ENCODE measurements around the gene LIPE. TPM values are rescaled to one million over a fixed set of nuclear protein-coding genes. Genes with fewer than 3 reads are reported as not detected.

The LIPE gene
- total RNA-seq, 1 experiment from 2014 or later, result 10.2 TPM

DNA sequence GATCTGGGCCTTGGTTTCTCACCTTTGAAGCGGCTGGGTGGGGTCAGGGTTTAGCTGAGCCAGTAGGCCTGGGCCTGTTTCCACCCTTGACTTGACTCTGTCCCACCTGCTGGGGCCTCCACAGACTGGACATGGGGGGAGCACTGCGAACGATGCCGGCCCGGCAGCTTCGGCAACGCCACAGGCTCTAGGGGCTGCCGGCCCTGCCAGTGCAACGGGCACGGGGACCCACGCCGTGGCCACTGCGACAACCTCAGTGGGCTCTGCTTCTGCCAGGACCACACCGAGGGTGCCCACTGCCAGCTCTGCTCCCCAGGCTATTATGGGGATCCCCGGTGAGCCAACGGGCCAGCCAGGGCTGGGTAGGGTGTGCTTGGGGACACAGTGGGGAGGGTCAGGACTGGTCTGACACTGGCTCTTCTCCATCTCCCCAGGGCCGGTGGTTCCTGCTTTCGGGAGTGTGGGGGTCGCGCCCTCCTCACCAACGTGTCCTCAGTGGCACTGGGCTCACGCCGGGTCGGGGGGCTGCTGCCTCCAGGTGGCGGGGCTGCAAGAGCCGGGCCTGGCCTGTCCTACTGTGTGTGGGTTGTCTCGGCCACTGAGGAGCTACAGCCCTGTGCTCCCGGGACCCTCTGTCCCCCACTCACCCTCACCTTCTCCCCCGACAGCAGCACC is 73.7 kb downstream of the LIPE start:
- Mint-ChIP-seq H3K4me1 (no peaks in the 10 kb centered on the region), H3K27me3 (ENCODE audit: low read depth) (no peaks in the 10 kb centered on the region), H3K36me3 (peaks cover 14% of the 10 kb centered on the region; the same call in 1 of the 2 replicates), H3K9me3 (no peaks in the 10 kb centered on the region), H3K4me3 (no peak overlapping the region), H3K27ac (no peak overlapping the region)
- ATAC-seq (no peak), DNase-seq (ENCODE audit: low spot score) (no peak)
- POLR2A ChIA-PET, result interaction anchor here (0.6 kb wide), 1 partner anchor 33 kb away, joined by 3 read pairs; no protein-coding TSS in a partner anchor
- CTCF ChIA-PET, result interaction anchor here (0.8 kb wide), 1 partner anchor 47 kb away, joined by 3 read pairs; no protein-coding TSS in a partner anchor
- TF ChIP-seq, protein P1, sequence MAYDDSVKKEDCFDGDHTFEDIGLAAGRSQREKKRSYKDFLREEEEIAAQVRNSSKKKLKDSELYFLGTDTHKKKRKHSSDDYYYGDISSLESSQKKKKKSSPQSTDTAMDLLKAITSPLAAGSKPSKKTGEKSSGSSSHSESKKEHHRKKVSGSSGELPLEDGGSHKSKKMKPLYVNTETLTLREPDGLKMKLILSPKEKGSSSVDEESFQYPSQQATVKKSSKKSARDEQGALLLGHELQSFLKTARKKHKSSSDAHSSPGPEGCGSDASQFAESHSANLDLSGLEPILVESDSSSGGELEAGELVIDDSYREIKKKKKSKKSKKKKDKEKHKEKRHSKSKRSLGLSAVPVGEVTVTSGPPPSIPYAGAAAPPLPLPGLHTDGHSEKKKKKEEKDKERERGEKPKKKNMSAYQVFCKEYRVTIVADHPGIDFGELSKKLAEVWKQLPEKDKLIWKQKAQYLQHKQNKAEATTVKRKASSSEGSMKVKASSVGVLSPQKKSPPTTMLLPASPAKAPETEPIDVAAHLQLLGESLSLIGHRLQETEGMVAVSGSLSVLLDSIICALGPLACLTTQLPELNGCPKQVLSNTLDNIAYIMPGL (CRISPR knock-in tag; IDR thresholded peaks at IDR 0.05), result no peak
- TF ChIP-seq OVOL2 (CRISPR knock-in tag; IDR thresholded peaks at IDR 0.05; ENCODE audit: borderline replicate concordance), result no peak
- TF ChIP-seq, protein P2, sequence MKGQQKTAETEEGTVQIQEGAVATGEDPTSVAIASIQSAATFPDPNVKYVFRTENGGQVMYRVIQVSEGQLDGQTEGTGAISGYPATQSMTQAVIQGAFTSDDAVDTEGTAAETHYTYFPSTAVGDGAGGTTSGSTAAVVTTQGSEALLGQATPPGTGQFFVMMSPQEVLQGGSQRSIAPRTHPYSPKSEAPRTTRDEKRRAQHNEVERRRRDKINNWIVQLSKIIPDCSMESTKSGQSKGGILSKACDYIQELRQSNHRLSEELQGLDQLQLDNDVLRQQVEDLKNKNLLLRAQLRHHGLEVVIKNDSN (CRISPR knock-in tag; IDR thresholded peaks at IDR 0.05), result no peak
- TF ChIP-seq, protein P3, sequence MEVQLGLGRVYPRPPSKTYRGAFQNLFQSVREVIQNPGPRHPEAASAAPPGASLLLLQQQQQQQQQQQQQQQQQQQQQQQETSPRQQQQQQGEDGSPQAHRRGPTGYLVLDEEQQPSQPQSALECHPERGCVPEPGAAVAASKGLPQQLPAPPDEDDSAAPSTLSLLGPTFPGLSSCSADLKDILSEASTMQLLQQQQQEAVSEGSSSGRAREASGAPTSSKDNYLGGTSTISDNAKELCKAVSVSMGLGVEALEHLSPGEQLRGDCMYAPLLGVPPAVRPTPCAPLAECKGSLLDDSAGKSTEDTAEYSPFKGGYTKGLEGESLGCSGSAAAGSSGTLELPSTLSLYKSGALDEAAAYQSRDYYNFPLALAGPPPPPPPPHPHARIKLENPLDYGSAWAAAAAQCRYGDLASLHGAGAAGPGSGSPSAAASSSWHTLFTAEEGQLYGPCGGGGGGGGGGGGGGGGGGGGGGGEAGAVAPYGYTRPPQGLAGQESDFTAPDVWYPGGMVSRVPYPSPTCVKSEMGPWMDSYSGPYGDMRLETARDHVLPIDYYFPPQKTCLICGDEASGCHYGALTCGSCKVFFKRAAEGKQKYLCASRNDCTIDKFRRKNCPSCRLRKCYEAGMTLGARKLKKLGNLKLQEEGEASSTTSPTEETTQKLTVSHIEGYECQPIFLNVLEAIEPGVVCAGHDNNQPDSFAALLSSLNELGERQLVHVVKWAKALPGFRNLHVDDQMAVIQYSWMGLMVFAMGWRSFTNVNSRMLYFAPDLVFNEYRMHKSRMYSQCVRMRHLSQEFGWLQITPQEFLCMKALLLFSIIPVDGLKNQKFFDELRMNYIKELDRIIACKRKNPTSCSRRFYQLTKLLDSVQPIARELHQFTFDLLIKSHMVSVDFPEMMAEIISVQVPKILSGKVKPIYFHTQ (CRISPR knock-in tag; IDR thresholded peaks at IDR 0.05), result no peak
- no peak for TF ChIP-seq ETV6 (CRISPR knock-in tag; IDR thresholded peaks at IDR 0.05)
- TF ChIP-seq FOXK1 (CRISPR knock-in tag; IDR thresholded peaks at IDR 0.05), result no peak
- no peak for TF ChIP-seq TCF7 (CRISPR knock-in tag; IDR thresholded peaks at IDR 0.05; ENCODE audit: low read depth)
- TF ChIP-seq, protein P4, sequence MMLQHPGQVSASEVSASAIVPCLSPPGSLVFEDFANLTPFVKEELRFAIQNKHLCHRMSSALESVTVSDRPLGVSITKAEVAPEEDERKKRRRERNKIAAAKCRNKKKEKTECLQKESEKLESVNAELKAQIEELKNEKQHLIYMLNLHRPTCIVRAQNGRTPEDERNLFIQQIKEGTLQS (CRISPR knock-in tag; conservative IDR thresholded peaks at IDR 0.05), result no peak
- TF ChIP-seq NR1H2 (CRISPR knock-in tag; IDR thresholded peaks at IDR 0.05), result no peak
- TF ChIP-seq NFATC4 (CRISPR knock-in tag; IDR thresholded peaks at IDR 0.05), result no peak
- no peak for TF ChIP-seq RELA (CRISPR knock-in tag; IDR thresholded peaks at IDR 0.05; ENCODE audit: borderline replicate concordance)
- no peak for TF ChIP-seq TP53 (CRISPR knock-in tag; IDR thresholded peaks at IDR 0.05)
- TF ChIP-seq, protein P5, sequence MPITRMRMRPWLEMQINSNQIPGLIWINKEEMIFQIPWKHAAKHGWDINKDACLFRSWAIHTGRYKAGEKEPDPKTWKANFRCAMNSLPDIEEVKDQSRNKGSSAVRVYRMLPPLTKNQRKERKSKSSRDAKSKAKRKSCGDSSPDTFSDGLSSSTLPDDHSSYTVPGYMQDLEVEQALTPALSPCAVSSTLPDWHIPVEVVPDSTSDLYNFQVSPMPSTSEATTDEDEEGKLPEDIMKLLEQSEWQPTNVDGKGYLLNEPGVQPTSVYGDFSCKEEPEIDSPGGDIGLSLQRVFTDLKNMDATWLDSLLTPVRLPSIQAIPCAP (CRISPR knock-in tag; IDR thresholded peaks at IDR 0.05), result no peak
- no peak for TF ChIP-seq SOX15 (CRISPR knock-in tag; IDR thresholded peaks at IDR 0.05)

DNA sequence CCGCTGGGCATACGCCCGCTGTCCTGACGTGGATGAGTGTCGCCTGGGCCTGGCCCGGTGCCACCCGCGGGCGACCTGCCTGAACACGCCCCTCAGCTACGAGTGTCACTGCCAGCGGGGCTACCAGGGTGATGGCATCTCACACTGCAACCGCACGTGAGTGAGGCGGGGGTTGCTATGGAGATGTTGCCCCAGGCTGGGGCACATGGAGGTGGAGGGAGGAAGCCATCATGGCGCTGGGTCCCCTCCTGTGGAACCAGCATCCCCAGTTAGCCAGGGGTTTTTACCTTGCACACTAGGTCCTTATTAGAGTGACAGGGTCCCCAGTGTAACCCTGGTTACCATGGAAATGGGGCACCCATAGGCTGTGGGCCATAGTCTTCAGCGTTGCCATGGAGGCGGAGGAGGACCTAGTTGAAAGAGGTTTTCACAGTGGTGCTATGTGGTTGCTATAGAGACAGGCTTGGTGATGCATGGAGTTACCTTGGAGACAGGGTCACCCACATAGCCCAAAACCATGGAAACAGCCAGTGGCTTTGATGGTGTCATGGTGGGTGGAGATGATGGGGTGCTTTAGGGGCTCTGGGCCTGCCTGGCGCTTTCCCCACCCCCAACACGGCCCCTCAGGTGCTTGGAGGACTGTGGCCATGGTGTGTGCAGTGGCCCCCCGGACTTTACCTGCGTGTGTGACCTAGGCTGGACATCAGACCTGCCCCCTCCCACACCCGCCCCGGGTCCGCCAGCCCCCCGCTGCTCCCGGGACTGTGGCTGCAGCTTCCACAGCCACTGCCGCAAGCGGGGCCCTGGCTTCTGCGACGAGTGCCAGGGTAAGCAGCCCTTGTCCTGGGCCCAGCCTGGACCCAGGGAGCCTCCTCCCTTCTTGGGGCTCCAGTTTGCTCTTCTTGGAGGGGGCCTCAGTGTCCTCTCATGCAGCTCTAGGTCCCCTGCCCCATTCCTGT is 74.6 kb downstream of the LIPE start:
- Mint-ChIP-seq H3K9me3 (no peaks in the 10 kb centered on the region), H3K36me3 (peaks cover 9% of the 10 kb centered on the region; the same call in 1 of the 2 replicates), H3K4me3 (no peak overlapping the region), H3K4me1 (no peaks in the 10 kb centered on the region), H3K27ac (no peak overlapping the region), H3K27me3 (ENCODE audit: low read depth) (no peaks in the 10 kb centered on the region)
- DNase-seq (ENCODE audit: low spot score) (no peak), ATAC-seq (no peak)
- no peak for TF ChIP-seq IRF2 (CRISPR knock-in tag; IDR thresholded peaks at IDR 0.05; ENCODE audit: borderline replicate concordance, low read depth)
- CTCF ChIA-PET, result interaction anchor here (0.6 kb wide), 1 partner anchor 11 kb away, joined by 5 read pairs; no protein-coding TSS in a partner anchor
- POLR2A ChIA-PET, result interaction anchor here (0.6 kb wide), 1 partner anchor 34 kb away, joined by 3 read pairs; no protein-coding TSS in a partner anchor

Other genes with a start within 250 kb of the LIPE start
- gene DEDD2, start 209.7 kb downstream of the LIPE start, total RNA-seq (2021), result 37.7 to 42.0 TPM (median 39.2 TPM) in 3 replicates
- 16.1 to 18.3 TPM (median 16.4 TPM) in 3 replicates for gene ZNF526, start 207.1 kb downstream of the LIPE start, total RNA-seq (2021)
- gene GSK3A, start 184.8 kb downstream of the LIPE start, total RNA-seq (2021), result 49.8 to 50.8 TPM (median 49.9 TPM) in 3 replicates
- 65.4 to 67.6 TPM (median 65.9 TPM) in 3 replicates for gene ERF, start 172.3 kb downstream of the LIPE start, total RNA-seq (2021)
- 53.0 to 58.5 TPM (median 55.8 TPM) in 3 replicates for gene CIC, start 158.1 kb downstream of the LIPE start, total RNA-seq (2021)
- gene PRR19, start 125.3 kb downstream of the LIPE start, total RNA-seq (2021), result 3.6 to 5.0 TPM (median 3.7 TPM) in 3 replicates
- gene PAFAH1B3, start 124.8 kb downstream of the LIPE start, total RNA-seq (2021), result 118 to 126 TPM (median 119 TPM) in 3 replicates
- 6.9 to 7.1 TPM (median 7.0 TPM) in 3 replicates for gene TMEM145, start 114.1 kb downstream of the LIPE start, total RNA-seq (2021)
- gene MEGF8, start 101.8 kb downstream of the LIPE start, total RNA-seq (2021), result 42.1 to 51.7 TPM (median 51.6 TPM) in 3 replicates
- gene CNFN, start 37.1 kb downstream of the LIPE start, total RNA-seq (2021), result 9.6 to 14.8 TPM (median 11.5 TPM) in 3 replicates
- not detected in 3 replicates for gene CXCL17, start 15.6 kb upstream of the LIPE start, total RNA-seq (2021)
- gene CEACAM1, start 101.1 kb upstream of the LIPE start, total RNA-seq (2021), result 0.82 to 2.0 TPM (median 1.2 TPM) in 3 replicates
- gene CEACAM8, start 167.5 kb upstream of the LIPE start, total RNA-seq (2021), result not detected in 3 replicates